H9 (cell line): Measurements from ENCODE around the gene SPHK1. TPM values are rescaled to one million over a fixed set of nuclear protein-coding genes. Genes with fewer than 3 reads are reported as not detected.
A peak's percentile ranks its signal among the peaks of the same experiment; 100 is the strongest.

Experiments used
- DNase-seq: peaks from one replicate; pipeline ENCODE4 v3.0.0-alpha.2; 2017
- H2AFZ ChIP-seq: one replicate; pipeline ENCODE4 v1.6.1; 2013; ENCODE audit warnings: mild to moderate bottlenecking, low read length, control low read depth, moderate library complexity
- H2AK5ac ChIP-seq: 2 replicates; pipeline ENCODE4 v1.6.1; 2013; ENCODE audit warnings: low read length, control low read depth, mixed read lengths; ENCODE audit not compliant: insufficient read length
- H2BK120ac ChIP-seq: one replicate; pipeline ENCODE4 v1.6.1; 2013; ENCODE audit warnings: low read depth, mild to moderate bottlenecking, low read length, control low read depth, inconsistent platforms; ENCODE audit not compliant: poor library complexity, severe bottlenecking
- H2BK12ac ChIP-seq: 2 replicates; pipeline ENCODE4 v1.6.1; 2013; ENCODE audit warnings: low read length, control low read depth, mixed read lengths, low read depth; ENCODE audit not compliant: insufficient read length
- H2BK15ac ChIP-seq: 2 replicates; pipeline ENCODE4 v1.6.1; 2013; ENCODE audit warnings: low read depth, low read length, control low read depth
- H2BK20ac ChIP-seq: one replicate; pipeline ENCODE4 v1.6.1; 2013; ENCODE audit warnings: low read depth, mild to moderate bottlenecking, low read length, control low read depth, inconsistent platforms; ENCODE audit not compliant: poor library complexity, severe bottlenecking
- H2BK5ac ChIP-seq: 2 replicates; pipeline ENCODE4 v1.6.1; 2013; ENCODE audit warnings: low read length, control low read depth, mixed read lengths; ENCODE audit not compliant: insufficient read length
- H3K14ac ChIP-seq: 2 replicates; pipeline ENCODE4 v1.6.1; 2013; ENCODE audit warnings: low read length, control low read depth; ENCODE audit not compliant: insufficient read depth
- H3K18ac ChIP-seq: 2 replicates; pipeline ENCODE4 v1.6.1; 2013; ENCODE audit warnings: low read depth, mild to moderate bottlenecking, mixed read lengths, low read length, control low read depth; ENCODE audit not compliant: insufficient read length
- H3K23ac ChIP-seq: 2 replicates; pipeline ENCODE4 v1.6.1; 2013; ENCODE audit warnings: low read length, control low read depth, mixed read lengths, low read depth; ENCODE audit not compliant: insufficient read length
- H3K23me2 ChIP-seq: 2 replicates; pipeline ENCODE4 v1.6.1; 2013; ENCODE audit warnings: low read depth, mild to moderate bottlenecking, mixed read lengths, low read length, control low read depth; ENCODE audit not compliant: insufficient read length, poor library complexity, severe bottlenecking
- H3K27ac ChIP-seq: 2 replicates; pipeline ENCODE4 v1.5.1; 2013; ENCODE audit warnings: low read length, control low read depth, mixed read lengths, low read depth; ENCODE audit not compliant: insufficient read length
- H3K27me3 ChIP-seq: 2 replicates; pipeline ENCODE4 v1.6.1; 2013; ENCODE audit warnings: low read length, control low read depth, inconsistent platforms; ENCODE audit not compliant: insufficient read depth
- H3K4ac ChIP-seq: 2 replicates; pipeline ENCODE4 v1.6.1; 2013; ENCODE audit warnings: low read depth, mild to moderate bottlenecking, control low read depth, inconsistent platforms, low read length, moderate library complexity
- H3K4me1 ChIP-seq: 2 replicates; pipeline ENCODE4 v1.6.1; 2013; ENCODE audit warnings: low read length, control low read depth, inconsistent platforms; ENCODE audit not compliant: insufficient read depth
- H3K4me2 ChIP-seq: 2 replicates; pipeline ENCODE4 v1.6.1; 2013; ENCODE audit warnings: low read length, control low read depth, mixed read lengths; ENCODE audit not compliant: insufficient read length, insufficient read depth
- H3K56ac ChIP-seq: 2 replicates; pipeline ENCODE4 v1.6.1; 2013; ENCODE audit warnings: low read depth, mild to moderate bottlenecking, mixed read lengths, low read length, control low read depth; ENCODE audit not compliant: insufficient read length
- H3K79me1 ChIP-seq: 2 replicates; pipeline ENCODE4 v1.6.1; 2013; ENCODE audit warnings: low read depth, mild to moderate bottlenecking, moderate library complexity, low read length, control low read depth, inconsistent platforms; ENCODE audit not compliant: insufficient read depth, poor library complexity, severe bottlenecking
- H3K79me2 ChIP-seq: 2 replicates; pipeline ENCODE4 v1.6.1; 2013; ENCODE audit warnings: low read length, control low read depth, inconsistent platforms; ENCODE audit not compliant: insufficient read depth
- H3K9ac ChIP-seq: 2 replicates; pipeline ENCODE4 v1.6.1; 2013; ENCODE audit warnings: low read length, control low read depth, mixed read lengths; ENCODE audit not compliant: insufficient read length; ENCODE audit errors: extremely low read depth
- H3K9me3 ChIP-seq: one replicate; pipeline ENCODE4 v1.6.1; 2013; ENCODE audit warnings: low read depth, low read length, inconsistent platforms; ENCODE audit not compliant: control insufficient read depth
- H3T11ph ChIP-seq: one replicate; pipeline ENCODE4 v1.6.1; 2013; ENCODE audit warnings: mild to moderate bottlenecking, low read length, control low read depth, inconsistent platforms
- H4K20me1 ChIP-seq: one replicate; pipeline ENCODE4 v1.6.1; 2013; ENCODE audit not compliant: control insufficient read depth, insufficient read length, insufficient read depth
- H4K5ac ChIP-seq: 2 replicates; pipeline ENCODE4 v1.6.1; 2013; ENCODE audit warnings: low read depth, mild to moderate bottlenecking, mixed read lengths, low read length, control low read depth; ENCODE audit not compliant: insufficient read length
- H4K8ac ChIP-seq: replicated peaks from 2 replicates; pipeline ENCODE4 v1.6.1; 2013; ENCODE audit warnings: low read length, control low read depth, mixed read lengths, low read depth; ENCODE audit not compliant: insufficient read length
- H4K91ac ChIP-seq: 2 replicates; pipeline ENCODE4 v1.6.1; 2013; ENCODE audit warnings: low read depth, mild to moderate bottlenecking, moderate library complexity, mixed read lengths, low read length, control low read depth; ENCODE audit not compliant: insufficient read length
- H3K27ac Mint-ChIP-seq, 3 experiments: 2 replicates in 2 of 3; 3 replicates in 1 of 3; pipeline ENCODE4 v1.8.0; 2020 to 2021; ENCODE audit warnings: mixed read lengths in 3 of 3, mild to moderate bottlenecking in 1 of 3, moderate library complexity in 1 of 3
- H3K27me3 Mint-ChIP-seq: 2 replicates; pipeline ENCODE4 v1.8.0; 2021; ENCODE audit warnings: low read depth, mild to moderate bottlenecking, moderate library complexity, mixed read lengths
- H3K36me3 Mint-ChIP-seq, 3 experiments: 2 replicates in 2 of 3; 3 replicates in 1 of 3; pipeline ENCODE4 v1.8.0; 2020 to 2021; ENCODE audit warnings: low read depth in 3 of 3, mixed read lengths in 3 of 3; ENCODE audit not compliant: insufficient read depth in 1 of 3
- H3K4me1 Mint-ChIP-seq, 2 experiments: 2 replicates each; pipeline ENCODE4 v1.8.0; 2020; ENCODE audit warnings: mixed read lengths in 2 of 2
- H3K4me3 Mint-ChIP-seq, 2 experiments: 2 replicates in 1 of 2; 3 replicates in 1 of 2; pipeline ENCODE4 v1.8.0; 2020 to 2021; ENCODE audit warnings: mild to moderate bottlenecking in 2 of 2, mixed read lengths in 2 of 2, moderate library complexity in 1 of 2
- H3K9me3 Mint-ChIP-seq, 2 experiments: 2 replicates in 1 of 2; 3 replicates in 1 of 2; pipeline ENCODE4 v1.8.0; 2020; ENCODE audit warnings: mild to moderate bottlenecking in 2 of 2, mixed read lengths in 2 of 2, moderate library complexity in 1 of 2
- CTCF ChIP-seq: fragments of 200-600 bp; sonication (generic); conservative IDR thresholded peaks from 3 replicates; pipeline ENCODE4 v1.8.0; 2021; ENCODE audit warnings: antibody characterized with exemption, mild to moderate bottlenecking
- WGBS: extraction: QIAGEN DNeasy Blood & Tissue Kit; methylation state at CpG from one replicate; pipeline ENCODE4 v1.1.7; 2013; ENCODE audit warnings: missing lambda C conversion rate, low lambda C conversion rate, mixed read lengths; ENCODE audit not compliant: insufficient read length; ENCODE audit errors: extremely low coverage; 5-methylcytosine and 5-hydroxymethylcytosine counted together
- total RNA-seq: library from RNA; stranded (reverse); gene quantifications from 2 replicates; pipeline ENCODE4 v1.2.1, GENCODE V29; 2021

The SPHK1 gene
- total RNA-seq, 1 experiment from 2014 or later, result 1.4 TPM

DNA sequence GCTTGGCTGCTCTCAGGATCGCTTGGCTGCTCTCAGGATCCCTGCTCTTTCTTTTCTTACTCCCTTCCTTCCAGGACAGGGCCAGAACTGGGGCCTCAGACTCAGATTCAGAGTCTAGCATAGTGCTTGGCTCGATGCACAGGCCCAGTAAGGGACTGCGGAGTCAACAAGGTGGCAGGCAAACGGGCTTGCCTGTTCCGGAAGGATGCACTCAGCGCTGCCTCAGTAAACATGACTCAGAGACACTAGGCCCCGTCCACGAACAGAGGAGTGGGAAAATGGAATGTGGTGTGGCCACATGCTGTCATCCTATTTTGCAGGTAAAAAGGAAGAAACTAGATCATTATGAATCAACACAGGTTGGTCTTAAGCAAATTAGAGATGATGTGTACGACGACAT, 9.8 kb downstream of the SPHK1 start:
- Histone ChIP-seq H3K9ac (no peak overlapping the region), H3K4me1 (peaks cover 4% of the 10 kb centered on the region; the same call in 1 of the 2 replicates), H3K4me2 (no peak overlapping the region), H2AK5ac (no peak overlapping the region), H2AFZ (no peak overlapping the region), H3K56ac (no peak overlapping the region), H2BK12ac (no peak overlapping the region), H3T11ph (no peak overlapping the region), H3K9me3 (no peaks in the 10 kb centered on the region), H2BK20ac (no peak overlapping the region), H4K20me1 (no peaks in the 10 kb centered on the region), H3K79me2 (no peaks in the 10 kb centered on the region), H4K91ac (no peak overlapping the region), H2BK120ac (no peak overlapping the region), H3K23me2 (no peaks in the 10 kb centered on the region), H4K8ac (no peak overlapping the region), H3K4ac (no peak overlapping the region), H2BK15ac (no peak overlapping the region), H2BK5ac (no peak overlapping the region), H3K23ac (no peak overlapping the region), H3K27me3 (no peaks in the 10 kb centered on the region), H3K18ac (no peak overlapping the region), H3K79me1 (no peaks in the 10 kb centered on the region), H4K5ac (no peak overlapping the region), H3K14ac (no peak overlapping the region), H3K27ac (no peak overlapping the region)
- TF ChIP-seq CTCF, result no peak
- H3K4me1 Mint-ChIP-seq, result peaks cover 12 to 14% of the 10 kb centered on the region in 2 experiments
- no peaks in the 10 kb centered on the region for H3K9me3 Mint-ChIP-seq
- H3K27me3 Mint-ChIP-seq, result no peaks in the 10 kb centered on the region
- no CpG with 5 or more reads among the region's 10 CpGs for WGBS
- peaks cover 27 to 70% (median 66%) of the 10 kb centered on the region in 3 experiments; a peak in 6 of 7 replicates for H3K36me3 Mint-ChIP-seq
- H3K27ac Mint-ChIP-seq, result peak overlapping the region in 1 of 3 experiments; percentile 41; a peak in 2 of 7 replicates
- H3K4me3 Mint-ChIP-seq, result no peak overlapping the region
- no peak for DNase-seq
